Measurements from ENCODE around the gene ZNRD2. TPM values are rescaled to one million over a fixed set of nuclear protein-coding genes. Genes with fewer than 3 reads are reported as not detected.
A peak's percentile ranks its signal among the peaks of the same experiment; 100 is the strongest.

The ZNRD2 gene
- total RNA-seq, 1 experiment from 2014 or later, result 66.8 TPM

DNA sequence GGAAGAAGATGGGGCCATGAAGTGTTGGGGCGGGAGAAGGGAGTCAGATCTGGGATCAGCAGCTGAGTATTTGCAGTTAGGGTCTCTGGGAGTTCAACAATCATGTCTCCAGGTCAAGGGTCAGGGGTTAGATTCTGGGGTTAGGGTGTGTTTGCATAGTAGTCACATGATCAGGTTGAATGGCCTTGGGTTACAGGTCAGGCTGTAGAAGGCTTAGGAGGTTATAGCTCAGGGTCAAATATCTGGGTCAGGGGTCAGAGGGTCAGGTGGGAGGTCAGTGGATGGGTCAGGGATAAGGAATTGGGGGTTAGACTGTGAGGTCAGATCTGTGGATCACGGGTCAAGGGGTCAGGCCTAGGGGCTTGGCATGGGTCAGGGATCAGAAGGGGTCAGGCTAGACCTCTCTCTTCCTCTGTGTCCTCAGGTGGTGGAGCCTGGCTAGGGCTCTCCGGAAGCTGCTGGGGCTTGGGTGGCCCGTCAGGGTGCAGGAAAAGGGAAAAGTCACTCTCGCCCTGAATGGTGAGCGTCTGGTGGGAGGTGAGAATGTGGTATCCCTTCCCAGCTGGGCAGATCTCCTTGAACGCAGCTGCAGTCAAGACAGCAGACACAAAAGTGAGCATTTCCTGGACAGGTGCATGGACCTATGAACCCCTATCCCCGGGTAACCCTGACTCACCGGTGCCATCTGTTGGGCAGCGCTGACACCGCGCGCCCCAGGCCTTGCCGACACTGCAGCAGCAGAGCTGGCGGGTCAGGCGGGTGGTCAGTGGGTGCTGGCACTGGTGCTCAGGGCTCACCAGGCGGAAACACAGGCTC is 18.5 kb upstream of the ZNRD2 start:
- CTCF ChIA-PET, result interaction anchor here (0.7 to 3.7 kb wide), 6 partner anchors 9 to 44 kb away, joined by 3 to 25 read pairs (median 4); partner anchors contain the start of gene ZNRD2
- Histone ChIP-seq H3K4me3 (replicated peaks in 1 of 2; ENCODE audit: low read depth in 1 of 2, low read length in 2 of 2) (peak overlapping the region; percentile 34 to 50), H3K79me2 (ENCODE audit: insufficient read depth, low read length) (peaks cover 20% of the 10 kb centered on the region), H2AFZ (ENCODE audit: low read depth, low read length, poor library complexity, severe bottlenecking) (no peak overlapping the region), H3K9ac (ENCODE audit: low read length) (peak overlapping the region; percentile 40), H3K27me3 (ENCODE audit: insufficient read depth, low read length) (no peaks in the 10 kb centered on the region), H3K36me3 (ENCODE audit: control insufficient read depth in 1 of 2, insufficient read depth in 2 of 2, low read length in 2 of 2) (peaks cover 5 to 12% of the 10 kb centered on the region in 2 experiments), H3K9me3 (ENCODE audit: control insufficient read depth in 1 of 2, insufficient read depth in 1 of 2, low read depth in 1 of 2, low read length in 2 of 2) (no peaks in the 10 kb centered on the region), H3K4me2 (ENCODE audit: low read length) (peak overlapping the region; percentile 78), H3K4me1 (ENCODE audit: control insufficient read depth in 1 of 2, insufficient read depth in 2 of 2, low read length in 2 of 2) (peaks cover 58 to 65% of the 10 kb centered on the region in 2 experiments), H3K9me2 (ENCODE audit: insufficient read depth) (no peaks in the 10 kb centered on the region), H4K20me1 (ENCODE audit: insufficient read depth) (no peaks in the 10 kb centered on the region), H3K27ac (ENCODE audit: low read depth, low read length) (peak overlapping the region; percentile 70)
- RAD21 ChIA-PET (ENCODE audit: low non-redundant PET in 1 of 2, low total read pairs in 2 of 2, uncharacterized antibody in 2 of 2, unreplicated experiment in 2 of 2), result interaction anchor here in 1 of 2 experiments (0.6 to 1.5 kb wide), 2 partner anchors 9 to 12 kb away, joined by 3 to 5 read pairs; no protein-coding TSS in a partner anchor
- intact Hi-C loops (cut with micrococcal nuclease), result no loop called here
- no TSS peak for BruUV-seq (replicated peaks)
- DNase-seq (ENCODE audit: low read depth, low spot score) (peak; percentile 64), ATAC-seq (peak; percentile 43)
- POLR2A ChIA-PET, result interaction anchor here (0.8 to 2.0 kb wide), 8 partner anchors 9 to 219 kb away, joined by 3 to 7 read pairs (median 4); partner anchors contain the start of genes DPF2, NEAT1 and ZNRD2
- TF ChIP-seq POLR2A (IDR thresholded peaks at IDR 0.05; ENCODE audit: borderline replicate concordance, extremely low read depth, insufficient read depth, insufficient read length) (no peak), ELF1 (IDR thresholded peaks at IDR 0.05; ENCODE audit: borderline replicate concordance, low read depth) (no peak), POLR2AphosphoS5 (IDR thresholded peaks at IDR 0.05; ENCODE audit: low read depth, low read length) (0 out of 2 replicates have a peak, but pooled peaks have one; percentile 12), EZH2 (IDR thresholded peaks at IDR 0.05) (no peak)
- TF ChIP-seq, protein P1, sequence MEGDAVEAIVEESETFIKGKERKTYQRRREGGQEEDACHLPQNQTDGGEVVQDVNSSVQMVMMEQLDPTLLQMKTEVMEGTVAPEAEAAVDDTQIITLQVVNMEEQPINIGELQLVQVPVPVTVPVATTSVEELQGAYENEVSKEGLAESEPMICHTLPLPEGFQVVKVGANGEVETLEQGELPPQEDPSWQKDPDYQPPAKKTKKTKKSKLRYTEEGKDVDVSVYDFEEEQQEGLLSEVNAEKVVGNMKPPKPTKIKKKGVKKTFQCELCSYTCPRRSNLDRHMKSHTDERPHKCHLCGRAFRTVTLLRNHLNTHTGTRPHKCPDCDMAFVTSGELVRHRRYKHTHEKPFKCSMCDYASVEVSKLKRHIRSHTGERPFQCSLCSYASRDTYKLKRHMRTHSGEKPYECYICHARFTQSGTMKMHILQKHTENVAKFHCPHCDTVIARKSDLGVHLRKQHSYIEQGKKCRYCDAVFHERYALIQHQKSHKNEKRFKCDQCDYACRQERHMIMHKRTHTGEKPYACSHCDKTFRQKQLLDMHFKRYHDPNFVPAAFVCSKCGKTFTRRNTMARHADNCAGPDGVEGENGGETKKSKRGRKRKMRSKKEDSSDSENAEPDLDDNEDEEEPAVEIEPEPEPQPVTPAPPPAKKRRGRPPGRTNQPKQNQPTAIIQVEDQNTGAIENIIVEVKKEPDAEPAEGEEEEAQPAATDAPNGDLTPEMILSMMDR (IDR thresholded peaks at IDR 0.05 in 2 of 3, conservative IDR thresholded peaks at IDR 0.05 in 1 of 3; ENCODE audit: borderline replicate concordance in 1 of 3, insufficient read depth in 1 of 3, low read depth in 2 of 3, low read length in 2 of 3), result peak in 2 of 3 experiments; percentile 72 to 83; a peak in 4 of 6 replicates
